Left ventricle myocardium inferior (tissue), 1 donor: ENCODE measurements around the gene CDKL1. TPM values are rescaled to one million over a fixed set of nuclear protein-coding genes. Genes with fewer than 3 reads are reported as not detected.

Source experiments
- DNase-seq: peaks from one replicate; pipeline ENCODE4 v3.0.0-alpha.2; 2020
- H3K27ac ChIP-seq: fragments of 200-600 bp; replicated peaks from 2 replicates; pipeline ENCODE4 v1.8.0; 2021
- H3K27me3 ChIP-seq: fragments of 200-600 bp; 2 replicates; pipeline ENCODE4 v1.8.0; 2021; ENCODE audit warnings: low read depth
- H3K36me3 ChIP-seq: fragments of 200-600 bp; 2 replicates; pipeline ENCODE4 v1.8.0; 2021
- H3K4me1 ChIP-seq: fragments of 200-600 bp; 2 replicates; pipeline ENCODE4 v1.8.0; 2021
- H3K4me3 ChIP-seq: fragments of 200-600 bp; 2 replicates; pipeline ENCODE4 v1.8.0; 2021; ENCODE audit warnings: mild to moderate bottlenecking, moderate library complexity
- H3K9me3 ChIP-seq: fragments of 200-600 bp; replicated peaks from 2 replicates; pipeline ENCODE4 v1.8.0; 2021
- CTCF ChIP-seq: fragments of 200-600 bp; IDR thresholded peaks from 2 replicates; pipeline ENCODE4 v1.8.0; 2021; ENCODE audit warnings: antibody characterized with exemption, mild to moderate bottlenecking, borderline replicate concordance
- intact Hi-C: fragments of 100-400 bp; cut with micrococcal nuclease; formaldehyde crosslinking; loops from one replicate; pipeline ENCODE4 v1.11.0; 2022
- total RNA-seq: library from RNA; stranded (reverse); fragmentation: NEBNext Ultra II Directional; extraction: Animal tissue kit (Norgen Biotek cat#: 25700); gene quantifications from one replicate; pipeline ENCODE4 v1.2.1, GENCODE V29; 2021
- donor health status: DM: no; HTN: yes; CAD: no; lungs with severe emphysema.

Gene CDKL1
- total RNA-seq, 1 donor from 2014 or later: 1.3 TPM

- Histone ChIP-seq H3K4me1 (no peaks in the 10 kb centered on the region), H3K36me3 (peaks cover 68% of the 10 kb centered on the region), H3K9me3 (no peaks in the 10 kb centered on the region), H3K27ac (no peak overlapping the region), H3K4me3 (no peak overlapping the region), H3K27me3 (no peaks in the 10 kb centered on the region)
- TF ChIP-seq CTCF: no peak
- intact Hi-C loops: no loop called here
- no peak for DNase-seq
Measured at GRCh38 chr14:50423529-50423928, 26.8 kb upstream of the CDKL1 start.

- no peaks in the 10 kb centered on the region for H3K4me1 ChIP-seq
- peaks cover 78% of the 10 kb centered on the region for H3K36me3 ChIP-seq
- no peak for DNase-seq
- H3K27ac ChIP-seq: no peak overlapping the region
- no peaks in the 10 kb centered on the region for H3K9me3 ChIP-seq
- intact Hi-C loops: no loop called here
- TF ChIP-seq CTCF: no peak
- no peaks in the 10 kb centered on the region for H3K27me3 ChIP-seq
- no peak overlapping the region for H3K4me3 ChIP-seq
Measured at GRCh38 chr14:50421499-50421898, 24.8 kb upstream of the CDKL1 start.

GRCh38 chr14:50417853-50418252 is 21.2 kb upstream of the CDKL1 start:
- peaks cover 59% of the 10 kb centered on the region for H3K36me3 ChIP-seq
- H3K4me3 ChIP-seq: no peak overlapping the region
- no peaks in the 10 kb centered on the region for H3K4me1 ChIP-seq
- DNase-seq: no peak
- TF ChIP-seq CTCF: no peak
- intact Hi-C loops: no loop called here
- no peaks in the 10 kb centered on the region for H3K9me3 ChIP-seq
- no peak overlapping the region for H3K27ac ChIP-seq
- no peaks in the 10 kb centered on the region for H3K27me3 ChIP-seq

GRCh38 chr14:50410921-50411320 is 14.2 kb upstream of the CDKL1 start:
- no peak for DNase-seq
- no peaks in the 10 kb centered on the region for H3K27me3 ChIP-seq
- peaks cover 10% of the 10 kb centered on the region for H3K4me1 ChIP-seq
- H3K9me3 ChIP-seq: no peaks in the 10 kb centered on the region
- no peak for TF ChIP-seq CTCF
- peaks cover 9% of the 10 kb centered on the region for H3K36me3 ChIP-seq
- H3K4me3 ChIP-seq: no peak overlapping the region
- intact Hi-C loops: loop anchor here (5.0 kb wide), 1 partner anchor 44 kb away; no protein-coding TSS in a partner anchor
- no peak overlapping the region for H3K27ac ChIP-seq

- no peak for DNase-seq
- H3K27me3 ChIP-seq: no peaks in the 10 kb centered on the region
- peaks cover 10% of the 10 kb centered on the region for H3K4me1 ChIP-seq
- no peak overlapping the region for H3K4me3 ChIP-seq
- no peak overlapping the region for H3K27ac ChIP-seq
- TF ChIP-seq CTCF: no peak
- intact Hi-C loops: loop anchor here (5.0 kb wide), 1 partner anchor 43 kb away; no protein-coding TSS in a partner anchor
- H3K9me3 ChIP-seq: no peaks in the 10 kb centered on the region
- H3K36me3 ChIP-seq: peaks cover under 1% of the 10 kb centered on the region
Measured at GRCh38 chr14:50410071-50410470, 13.4 kb upstream of the CDKL1 start.
